ENCODE data around the gene EXOC6B. TPM values are rescaled to one million over a fixed set of nuclear protein-coding genes. Genes with fewer than 3 reads are reported as not detected.

Gene EXOC6B
- total RNA-seq, 2 donors from 2014 or later, result 51.3 to 68.9 TPM

GRCh38 chr2:72788756-72789155 lies 37.1 kb downstream of the EXOC6B start:
- peaks cover 30% of the 10 kb centered on the region for H3K9me3 ChIP-seq (ENCODE audit: control insufficient read depth, low read length)
- Mint-ChIP-seq H3K9me3 (peaks cover 26% of the 10 kb centered on the region), H3K4me3 (no peak overlapping the region), H3K4me1 (no peaks in the 10 kb centered on the region), H3K27ac (no peak overlapping the region), H3K36me3 (ENCODE audit: low read depth) (peaks cover 37% of the 10 kb centered on the region), H3K27me3 (ENCODE audit: insufficient read depth) (no peaks in the 10 kb centered on the region)
- no peak overlapping the region for H3K27ac ChIP-seq (ENCODE audit: low read depth, low read length)
- H3K36me3 ChIP-seq (ENCODE audit: control insufficient read depth, insufficient read depth, low read length), result peaks cover 20% of the 10 kb centered on the region
- no peak for DNase-seq
- no peak overlapping the region for H3K4me3 ChIP-seq (ENCODE audit: low read length)
- WGBS, 2 experiments (ENCODE audit: insufficient coverage in 1 of 2, insufficient read length in 1 of 2), result 95 to 100% methylated on average over 1 of the region's 1 CpG
- no peak overlapping the region for H3K9ac ChIP-seq (ENCODE audit: extremely low read depth, low read length, poor library complexity, severe bottlenecking)
- H3K4me1 ChIP-seq (ENCODE audit: control insufficient read depth, insufficient read depth, low read length), result no peaks in the 10 kb centered on the region
- TF ChIP-seq, protein P1, sequence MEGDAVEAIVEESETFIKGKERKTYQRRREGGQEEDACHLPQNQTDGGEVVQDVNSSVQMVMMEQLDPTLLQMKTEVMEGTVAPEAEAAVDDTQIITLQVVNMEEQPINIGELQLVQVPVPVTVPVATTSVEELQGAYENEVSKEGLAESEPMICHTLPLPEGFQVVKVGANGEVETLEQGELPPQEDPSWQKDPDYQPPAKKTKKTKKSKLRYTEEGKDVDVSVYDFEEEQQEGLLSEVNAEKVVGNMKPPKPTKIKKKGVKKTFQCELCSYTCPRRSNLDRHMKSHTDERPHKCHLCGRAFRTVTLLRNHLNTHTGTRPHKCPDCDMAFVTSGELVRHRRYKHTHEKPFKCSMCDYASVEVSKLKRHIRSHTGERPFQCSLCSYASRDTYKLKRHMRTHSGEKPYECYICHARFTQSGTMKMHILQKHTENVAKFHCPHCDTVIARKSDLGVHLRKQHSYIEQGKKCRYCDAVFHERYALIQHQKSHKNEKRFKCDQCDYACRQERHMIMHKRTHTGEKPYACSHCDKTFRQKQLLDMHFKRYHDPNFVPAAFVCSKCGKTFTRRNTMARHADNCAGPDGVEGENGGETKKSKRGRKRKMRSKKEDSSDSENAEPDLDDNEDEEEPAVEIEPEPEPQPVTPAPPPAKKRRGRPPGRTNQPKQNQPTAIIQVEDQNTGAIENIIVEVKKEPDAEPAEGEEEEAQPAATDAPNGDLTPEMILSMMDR (conservative IDR thresholded peaks at IDR 0.05), result no peak
- H3K27me3 ChIP-seq (ENCODE audit: control insufficient read depth, insufficient read depth, low read length, poor library complexity, severe bottlenecking), result no peaks in the 10 kb centered on the region

DNA sequence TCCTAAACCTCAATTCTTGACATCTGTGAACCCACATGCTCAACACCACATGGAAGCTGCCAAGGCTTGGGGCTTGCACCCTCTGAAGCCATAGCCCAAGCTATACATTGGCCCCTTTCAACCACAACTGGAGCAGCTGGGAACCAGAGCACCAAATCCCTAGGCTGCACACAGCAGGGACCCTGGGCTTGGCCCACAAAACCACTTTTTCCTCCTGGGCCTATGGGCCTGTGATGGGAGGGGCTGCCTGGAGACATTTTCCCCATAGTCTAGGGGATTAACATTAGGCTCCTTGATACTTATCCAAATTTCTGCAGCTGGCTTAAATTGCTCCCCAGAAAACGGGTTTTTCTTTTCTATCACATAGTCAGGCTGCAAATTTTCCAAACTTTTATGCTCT lies 40.3 kb downstream of the EXOC6B start:
- no peak overlapping the region for H3K27ac Mint-ChIP-seq
- TF ChIP-seq, protein P1 (conservative IDR thresholded peaks at IDR 0.05), result no peak
- H3K4me3 Mint-ChIP-seq, result no peak overlapping the region
- H3K27me3 Mint-ChIP-seq (ENCODE audit: insufficient read depth), result no peaks in the 10 kb centered on the region
- H3K4me1 Mint-ChIP-seq, result peaks cover 10% of the 10 kb centered on the region
- Histone ChIP-seq H3K27ac (ENCODE audit: low read depth, low read length) (no peak overlapping the region), H3K4me3 (ENCODE audit: low read length) (peak overlapping the region; percentile 12), H3K9me3 (ENCODE audit: control insufficient read depth, low read length) (peaks cover 31% of the 10 kb centered on the region), H3K9ac (ENCODE audit: extremely low read depth, low read length, poor library complexity, severe bottlenecking) (no peak overlapping the region), H3K27me3 (ENCODE audit: control insufficient read depth, insufficient read depth, low read length, poor library complexity, severe bottlenecking) (no peaks in the 10 kb centered on the region), H3K4me1 (ENCODE audit: control insufficient read depth, insufficient read depth, low read length) (no peaks in the 10 kb centered on the region), H3K36me3 (ENCODE audit: control insufficient read depth, insufficient read depth, low read length) (peaks cover 23% of the 10 kb centered on the region)
- no peak for DNase-seq
- WGBS, 2 experiments (ENCODE audit: insufficient coverage in 1 of 2, insufficient read length in 1 of 2), result 81 to 100% methylated on average over 1 of the region's 1 CpG
- peaks cover 30% of the 10 kb centered on the region for H3K9me3 Mint-ChIP-seq
- H3K36me3 Mint-ChIP-seq (ENCODE audit: low read depth), result peaks cover 49% of the 10 kb centered on the region

- Mint-ChIP-seq H3K27me3 (ENCODE audit: insufficient read depth) (no peaks in the 10 kb centered on the region), H3K27ac (no peak overlapping the region), H3K36me3 (ENCODE audit: low read depth) (peaks cover 42% of the 10 kb centered on the region), H3K4me1 (peaks cover 14% of the 10 kb centered on the region), H3K4me3 (no peak overlapping the region), H3K9me3 (peaks cover 30% of the 10 kb centered on the region)
- no peak overlapping the region for H3K9ac ChIP-seq (ENCODE audit: extremely low read depth, low read length, poor library complexity, severe bottlenecking)
- no peak for DNase-seq
- 92 to 96% methylated on average over 2 to 3 of the region's 3 CpGs for WGBS, 2 experiments (ENCODE audit: insufficient coverage in 1 of 2, insufficient read length in 1 of 2)
- TF ChIP-seq, protein P1 (conservative IDR thresholded peaks at IDR 0.05), result no peak
- no peak overlapping the region for H3K4me3 ChIP-seq (ENCODE audit: low read length)
- no peak overlapping the region for H3K27ac ChIP-seq (ENCODE audit: low read depth, low read length)
- no peaks in the 10 kb centered on the region for H3K27me3 ChIP-seq (ENCODE audit: control insufficient read depth, insufficient read depth, low read length, poor library complexity, severe bottlenecking)
- no peaks in the 10 kb centered on the region for H3K4me1 ChIP-seq (ENCODE audit: control insufficient read depth, insufficient read depth, low read length)
- peaks cover 32% of the 10 kb centered on the region for H3K36me3 ChIP-seq (ENCODE audit: control insufficient read depth, insufficient read depth, low read length)
- peaks cover 37% of the 10 kb centered on the region for H3K9me3 ChIP-seq (ENCODE audit: control insufficient read depth, low read length)
Observed at GRCh38 chr2:72782520-72782919, 43.3 kb downstream of the EXOC6B start.
